ENCODE measurements around the gene RANBP3.
"Not testable (repeated sequence)": the region's sequence is repeated elsewhere in the genome, so short reads cannot be mapped to it uniquely, and the experiment has no call there.

- not testable (repeated sequence) for TF ChIP-seq CTCF (conservative IDR thresholded peaks at IDR 0.05; ENCODE audit: low read depth in 2 of 2); REST (IDR thresholded peaks at IDR 0.05; ENCODE audit: unreplicated experiment); POLR2AphosphoS5 (IDR thresholded peaks at IDR 0.05; ENCODE audit: low read depth); EZH2 (IDR thresholded peaks at IDR 0.05; ENCODE audit: low read depth, unreplicated experiment); ZNF331 (CRISPR knock-in tag; IDR thresholded peaks at IDR 0.05; ENCODE audit: low read depth); EZH2phosphoT487 (IDR thresholded peaks at IDR 0.05; ENCODE audit: unreplicated experiment)
These were observed 7.9 kb upstream of the RANBP3 start for GRCh38 chr19:5985837-5986236.
